K562 (cell line): ENCODE measurements around the gene BCAS4. TPM values are rescaled to one million over a fixed set of nuclear protein-coding genes. Genes with fewer than 3 reads are reported as not detected.

Experiments
- ATAC-seq: fragments of 200-7000 bp; cut with Tn5 transposase; 3 replicates; pipeline ENCODE4 v1.9.1; 2020; ENCODE audit warnings: moderate library complexity
- BruUV-seq: library from RNA; stranded (reverse); fragments of 400-500 nt; replicated peaks from 2 replicates; lab custom pipeline; 2021; lab: Mats Ljungman, UMichigan
- CTCF ChIA-PET: fragments of 300-600 bp; formaldehyde crosslinking; extraction: SDS; loops from one replicate; lab custom pipeline; 2021; ENCODE audit warnings: low intra/inter-chr PET ratio; lab: Yijun Ruan, JAX
- POLR2A ChIA-PET: fragments of 300-600, 350-650 bp; sonication (Branson Sonifier 250); formaldehyde crosslinking; extraction: SDS; loops from one replicate; lab custom pipeline; 2021; ENCODE audit warnings: antibody characterized with exemption, inconsistent platforms; lab: Yijun Ruan, JAX
- DNase-seq, 4 experiments: peaks; one replicate each; pipeline versions ENCODE4 v3.0.0 to v3.0.0-alpha.2; 2011 to 2018; ENCODE audit warnings: low spot score in 3 of 4, mixed read lengths in 3 of 4; ENCODE audit errors: extremely low read depth in 1 of 4
- FAIRE-seq: peaks from 2 replicates; lab custom pipeline; 2011; peaks lifted over from hg19 to GRCh38; lab: Jason Lieb, UNC
- H2AFZ ChIP-seq: 2 replicates; pipeline ENCODE4 v1.6.0; 2011; ENCODE audit warnings: low read depth, low read length, control low read depth, inconsistent platforms
- H3K27ac ChIP-seq: fragments of 200-600 bp; 3 replicates; pipeline ENCODE4 v1.8.0; 2011; ENCODE audit warnings: low read depth, mild to moderate bottlenecking, control low read depth, inconsistent platforms, low read length, moderate library complexity, mixed read lengths; ENCODE audit errors: extremely low read depth
- H3K27me3 ChIP-seq, 2 experiments: fragments of 300-600 bp in 1 of 2; 2 replicates in 1 of 2; 3 replicates in 1 of 2; pipeline versions ENCODE4 v1.6.0 to v1.8.0; 2011; ENCODE audit warnings: inconsistent platforms in 2 of 2, low read length in 2 of 2, mild to moderate bottlenecking in 1 of 2, mixed read lengths in 1 of 2, moderate library complexity in 1 of 2; ENCODE audit not compliant: control insufficient read depth in 2 of 2, insufficient read depth in 2 of 2
- H3K36me3 ChIP-seq: fragments of 300-600 bp; 3 replicates; pipeline ENCODE4 v1.8.0; 2011; ENCODE audit warnings: mild to moderate bottlenecking, low read length, inconsistent platforms; ENCODE audit not compliant: control insufficient read depth, insufficient read depth
- H3K4me1 ChIP-seq, 2 experiments: fragments of 200-600 bp in 1 of 2; replicated peaks in 1 of 2; 2 replicates in 1 of 2; 3 replicates in 1 of 2; pipeline versions ENCODE4 v1.5.1 to v1.8.0; 2011; ENCODE audit warnings: inconsistent platforms in 2 of 2, low read length in 2 of 2, mild to moderate bottlenecking in 1 of 2, mixed read lengths in 1 of 2, moderate library complexity in 1 of 2; ENCODE audit not compliant: control insufficient read depth in 2 of 2, insufficient read depth in 2 of 2
- H3K4me2 ChIP-seq: 2 replicates; pipeline ENCODE4 v1.6.1; 2011; ENCODE audit warnings: low read length, control low read depth, inconsistent platforms, mixed read lengths; ENCODE audit not compliant: insufficient read depth
- H3K4me3 ChIP-seq: fragments of 200-600 bp; sonication (generic), shearing (Covaris generic); 2 replicates; pipeline ENCODE4 v1.5.1; 2016; ENCODE audit warnings: control low read depth, inconsistent platforms
- H3K79me2 ChIP-seq: fragments of 200-600 bp; 3 replicates; pipeline ENCODE4 v1.8.0; 2011; ENCODE audit warnings: low read length, inconsistent platforms; ENCODE audit not compliant: control insufficient read depth, insufficient read depth
- H3K9ac ChIP-seq, 2 experiments: 2 replicates each; pipeline versions ENCODE4 v1.6.0 to v1.6.1; 2011; ENCODE audit warnings: low read depth in 2 of 2, low read length in 2 of 2, control low read depth in 1 of 2, inconsistent platforms in 1 of 2, mild to moderate bottlenecking in 1 of 2, mixed read lengths in 1 of 2; ENCODE audit not compliant: insufficient read depth in 1 of 2
- H3K9me1 ChIP-seq: one replicate; pipeline ENCODE4 v1.6.0; 2011; ENCODE audit warnings: inconsistent platforms, mild to moderate bottlenecking, low read length, moderate library complexity; ENCODE audit not compliant: control insufficient read depth, insufficient read depth
- H3K9me3 ChIP-seq: replicated peaks from 2 replicates; pipeline ENCODE4 v1.5.1; 2011; ENCODE audit warnings: low read depth, low read length, inconsistent platforms; ENCODE audit not compliant: control insufficient read depth, insufficient read depth
- H4K20me1 ChIP-seq: replicated peaks from 2 replicates; pipeline ENCODE4 v1.6.1; 2011; ENCODE audit warnings: low read length, inconsistent platforms, mixed read lengths; ENCODE audit not compliant: control insufficient read depth, insufficient read depth
- FOXM1 ChIP-seq, 2 experiments: fragments of 450-650 bp in 1 of 2; sonication (generic) in 1 of 2; formaldehyde crosslinking in 1 of 2; IDR thresholded peaks; 2 replicates each; pipeline versions ENCODE4 v1.6.1 to v1.9.0; 2017 to 2022; ENCODE audit warnings: low read depth in 2 of 2, mild to moderate bottlenecking in 2 of 2, missing genetic modification reagents in 1 of 2, moderate library complexity in 1 of 2
- NR2C2 ChIP-seq, 2 experiments: fragments of 200-800 bp in 1 of 2; sonication (Bioruptor generic) in 1 of 2; sonication (generic) in 1 of 2; formaldehyde crosslinking in 1 of 2; IDR thresholded peaks; 2 replicates each; pipeline versions ENCODE4 v1.6.1 to v1.8.0; 2016 to 2022; ENCODE audit warnings: mild to moderate bottlenecking in 1 of 2, missing compliant biosample characterization in 1 of 2, missing genetic modification characterization in 1 of 2, missing genetic modification reagents in 1 of 2
- PURB ChIP-seq: sonication (generic); formaldehyde crosslinking; IDR thresholded peaks from 2 replicates; pipeline ENCODE4 v1.9.0; 2021; ENCODE audit warnings: low read depth, mild to moderate bottlenecking, missing genetic modification reagents
- SNIP1 ChIP-seq: fragments of 450-650 bp; IDR thresholded peaks from 2 replicates; pipeline ENCODE4 v1.7.1; 2017; ENCODE audit warnings: low read depth, mild to moderate bottlenecking
- STAT5B ChIP-seq: fragments of 250-450 bp; sonication (Bioruptor Pico); IDR thresholded peaks from 2 replicates; pipeline ENCODE4 v1.8.0; 2021; ENCODE audit warnings: mild to moderate bottlenecking, inconsistent platforms
- ZNF354B ChIP-seq: fragments of 250-450 bp; sonication (Bioruptor Pico); IDR thresholded peaks from 2 replicates; pipeline ENCODE4 v1.4.0; 2020
- ZNF766 ChIP-seq: fragments of 200-800 bp; sonication (Bioruptor generic); conservative IDR thresholded peaks from 2 replicates; pipeline ENCODE4 v1.6.1; 2016; ENCODE audit warnings: missing genetic modification characterization, missing compliant biosample characterization
- WGBS: fragments of 100-300 bp; shearing (Covaris generic); methylation state at CpG from one replicate; pipeline ENCODE4 v1.1.6; 2016; ENCODE audit warnings: low coverage, mixed read lengths; ENCODE audit not compliant: insufficient coverage; ENCODE audit errors: missing lambda C conversion rate; 5-methylcytosine and 5-hydroxymethylcytosine counted together
- in situ Hi-C: fragments of 300-500 bp; cut with MboI; formaldehyde crosslinking; loops from 4 replicates; pipeline ENCODE4 v1.15.0; 2018; ENCODE audit warnings: inconsistent platforms, mixed read lengths
- intact Hi-C: fragments of 100-400 bp; cut with micrococcal nuclease; formaldehyde crosslinking; loops from 2 replicates; pipeline ENCODE4 v1.14.2; 2022
- polyA plus RNA-seq, 8 experiments: library from polyadenylated mRNA; depleted of rRNA in 4 of 8; stranded (reverse) in 5 of 8; unstranded in 3 of 8; fragments of >200 nt; fragmentation: Nextera tagmentation in 2 of 8; fragmentation: Illumina TruSeq in 1 of 8; extraction: Ambion mirVana in 2 of 8; extraction: Trizol in 1 of 8; gene quantifications; 2 replicates each; pipeline versions ENCODE4 v1.2.1 to v1.2.3, GENCODE V29; 2011 to 2014; ENCODE audit warnings: inconsistent platforms in 1 of 8, missing spikeins in 1 of 8
- total RNA-seq, 7 experiments: library from RNA; depleted of rRNA in 6 of 7; stranded (reverse); fragments of >200 nt in 6 of 7; fragmentation: Illumina TruSeq in 2 of 7; extraction: Trizol in 2 of 7; gene quantifications; 2 replicates each; pipeline versions ENCODE4 v1.2.1 to v1.2.3, GENCODE V29; 2011 to 2021; ENCODE audit warnings: low replicate concordance in 1 of 7

Gene BCAS4
- total and polyA plus RNA-seq, 9 of the 15 experiments (the other 6 are each of a cell fraction or from before 2014, with no cell fraction given): 0.15 to 2.3 (median 0.47) TPM

DNA sequence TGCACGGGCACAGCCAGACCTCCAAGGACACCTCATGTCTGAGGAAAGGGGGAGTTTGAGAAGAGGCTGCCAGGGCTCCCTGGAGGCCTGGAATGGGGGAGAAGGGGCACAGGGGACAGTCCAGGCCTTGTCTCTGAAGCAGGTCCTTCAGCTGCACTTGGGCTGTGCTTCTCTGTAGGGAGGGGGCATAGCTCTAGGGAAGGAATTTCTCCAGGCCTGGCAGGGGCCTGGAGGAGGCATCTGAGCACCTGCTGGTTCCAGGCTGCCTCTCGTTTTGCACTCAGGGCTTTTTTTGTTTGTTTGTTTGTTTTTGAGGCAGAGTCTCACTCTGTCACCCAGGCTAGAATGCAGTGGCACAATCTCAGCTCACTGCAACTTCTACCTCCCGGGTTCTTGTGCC, 67.7 kb downstream of the BCAS4 start:
- H3K79me2 ChIP-seq: no peaks in the 10 kb centered on the region
- no peak overlapping the region for H3K27ac ChIP-seq
- WGBS: 3% methylated on average over 3 of the region's 3 CpGs
- no TSS peak for BruUV-seq
- H3K4me2 ChIP-seq: no peak overlapping the region
- H3K27me3 ChIP-seq: peaks cover 11 to 28% of the 10 kb centered on the region in 2 experiments; a peak in 4 of 5 replicates
- H3K9ac ChIP-seq: no peak overlapping the region
- no peaks in the 10 kb centered on the region; the same call in 1 of the 2 replicates for H4K20me1 ChIP-seq
- no peaks in the 10 kb centered on the region for H3K9me1 ChIP-seq
- no peaks in the 10 kb centered on the region for H3K9me3 ChIP-seq
- TF ChIP-seq ZNF766 (CRISPR knock-in tag) (no peak), PURB (no peak), SNIP1 (no peak), ZNF354B (CRISPR knock-in tag) (no peak), STAT5B (CRISPR knock-in tag) (no peak), NR2C2 (CRISPR knock-in tag; IDR thresholded peaks at IDR 0.05) (no peak), NR2C2 (tag; IDR thresholded peaks at IDR 0.05) (no peak), FOXM1 (IDR thresholded peaks at IDR 0.05; ENCODE audit: low read depth) (no peak), FOXM1 (CRISPR knock-in tag; IDR thresholded peaks at IDR 0.05; ENCODE audit: low read depth) (no peak)
- ATAC-seq: no peak; the same call in 2 of the 3 replicates
- FAIRE-seq: no peak
- CTCF ChIA-PET: no interaction called here
- peaks cover 0 to 4% of the 10 kb centered on the region in 2 experiments; a peak in 2 of 5 replicates for H3K4me1 ChIP-seq
- H3K36me3 ChIP-seq: no peaks in the 10 kb centered on the region
- POLR2A ChIA-PET: interaction anchor here (0.6 to 1.1 kb wide), 3 partner anchors 8 to 907 kb away, joined by 3 read pairs; no protein-coding TSS in a partner anchor
- in situ Hi-C loops: no loop called here
- no peak overlapping the region for H2AFZ ChIP-seq
- intact Hi-C loops: no loop called here
- H3K4me3 ChIP-seq: no peak overlapping the region
- DNase-seq: no peak
